GM21825 (cell line): ENCODE results near the gene KCNE1.
"Not testable (repeated sequence)": the region's sequence is repeated elsewhere in the genome, so short reads cannot be mapped to it uniquely, and the experiment has no call there.

Experiments
- ATAC-seq: cut with Tn5 transposase; IDR thresholded peaks from one replicate; pipeline ENCODE4 v1.9.1; 2021; ENCODE audit warnings: mild to moderate bottlenecking, moderate library complexity; ENCODE audit not compliant: unreplicated experiment

KCNE1 gene

DNA sequence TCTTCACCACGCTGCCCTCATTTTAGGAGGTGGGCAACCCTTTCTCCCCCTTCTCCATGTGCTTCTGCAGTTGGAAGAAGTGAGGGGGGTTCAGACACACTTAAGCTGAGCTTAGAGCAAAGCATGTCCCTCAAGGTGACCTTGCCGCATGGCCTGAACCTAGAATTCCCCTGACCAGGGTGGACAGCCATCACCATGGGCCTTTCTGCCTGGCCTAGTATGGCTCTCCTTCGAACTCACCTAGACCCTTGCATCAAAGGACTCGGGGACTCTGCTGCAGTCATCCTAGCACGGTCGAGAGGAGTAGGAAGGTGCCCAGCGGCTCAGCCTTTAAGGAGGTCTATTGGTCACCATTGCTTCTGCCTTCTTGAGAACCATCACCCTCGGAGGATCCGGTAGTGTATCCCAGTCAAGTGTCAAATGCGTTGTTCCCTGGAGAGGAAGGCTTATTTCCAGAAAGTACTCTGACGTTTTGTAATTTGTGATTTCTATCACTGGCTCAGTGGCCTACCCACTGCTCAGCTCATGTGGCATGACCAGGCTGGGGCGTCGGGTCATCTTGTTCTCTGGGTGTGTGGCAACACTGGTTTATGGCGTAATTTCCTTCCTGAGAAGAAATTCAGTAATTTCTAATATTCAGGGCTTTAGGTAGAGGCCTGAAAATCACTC lies at the start of gene KCNE1:
KCNE1 (minus strand) TSS at position 424 of the 669 bp plus-strand sequence. CDS start 62,576 bp downstream, outside the sequence.
- no peak for ATAC-seq

DNA sequence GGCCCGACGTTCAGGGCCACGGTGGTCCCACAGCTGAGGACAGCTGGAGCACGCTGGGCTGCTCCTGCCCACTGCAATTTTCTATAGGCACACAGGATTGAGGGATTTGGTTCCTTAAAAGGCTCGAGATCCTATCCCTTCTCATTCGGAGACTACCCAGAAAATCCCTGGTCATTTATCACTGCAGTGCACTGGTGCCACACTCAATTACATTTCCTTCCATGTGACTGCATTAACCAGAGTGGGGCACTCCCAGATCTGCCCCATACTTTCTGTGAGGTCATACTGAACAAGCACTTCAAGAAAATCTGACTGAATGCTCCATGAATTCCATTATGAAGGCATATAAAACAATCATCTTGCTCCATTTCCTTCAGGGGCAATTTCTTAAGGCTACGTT lies 49.8 kb upstream of the KCNE1 start:
- ATAC-seq: no peak

DNA sequence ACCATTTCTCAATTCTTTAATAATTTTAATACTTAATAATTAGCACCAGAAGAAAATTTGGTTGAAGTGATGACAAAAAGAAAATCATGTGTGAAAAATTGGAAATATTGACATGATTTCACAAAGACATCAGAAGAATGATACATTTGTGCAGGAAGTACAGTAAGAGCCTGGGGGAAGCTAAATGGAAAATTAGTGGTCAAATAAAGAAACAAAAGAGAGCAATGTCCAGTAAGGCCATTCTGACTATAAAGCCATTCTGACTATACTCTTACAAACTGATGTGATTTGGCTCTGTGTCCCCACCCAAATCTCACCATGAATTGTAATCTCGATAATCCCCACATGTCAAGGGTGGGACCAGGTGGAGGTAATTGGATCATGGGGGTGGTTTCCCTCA lies 48.6 kb upstream of the KCNE1 start:
- no peak for ATAC-seq

GRCh38 chr21:34560021-34560420 lies 48.0 kb upstream of the KCNE1 start:
- no peak for ATAC-seq

DNA sequence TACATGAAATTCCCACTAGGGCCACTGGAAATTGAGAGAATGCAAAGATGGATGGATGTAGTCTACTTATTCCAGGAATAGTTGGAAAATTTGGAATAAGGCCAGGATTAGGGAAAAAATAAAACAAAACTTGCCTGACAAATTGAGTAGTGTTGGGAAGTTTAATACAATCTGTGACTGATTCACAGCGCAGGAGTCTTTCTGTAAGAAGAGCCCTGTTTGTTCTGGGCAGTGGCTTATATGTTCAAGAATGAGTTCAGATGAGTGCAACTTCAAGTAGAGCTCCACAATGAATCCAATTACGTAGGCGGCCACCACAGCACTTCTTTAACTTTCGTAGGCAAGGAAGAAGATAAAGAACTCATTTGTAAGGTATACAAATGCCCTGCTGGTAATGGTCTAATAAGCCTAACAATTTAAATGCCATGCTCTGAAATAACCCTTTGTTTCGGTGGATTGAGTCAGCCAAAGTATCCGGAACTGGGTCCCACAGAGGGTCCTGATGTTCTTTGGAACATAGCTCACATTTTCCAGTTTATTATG lies 47.1 kb upstream of the KCNE1 start:
- ATAC-seq: no peak

- ATAC-seq: no peak
Measured at GRCh38 chr21:34558166-34558565, 46.2 kb upstream of the KCNE1 start.

GRCh38 chr21:34557261-34557660 lies 45.3 kb upstream of the KCNE1 start:
- no peak for ATAC-seq

GRCh38 chr21:34554670-34555069 lies 42.7 kb upstream of the KCNE1 start:
- ATAC-seq: not testable (repeated sequence)

- ATAC-seq: no peak
Measured at GRCh38 chr21:34554227-34554626, 42.2 kb upstream of the KCNE1 start.

DNA sequence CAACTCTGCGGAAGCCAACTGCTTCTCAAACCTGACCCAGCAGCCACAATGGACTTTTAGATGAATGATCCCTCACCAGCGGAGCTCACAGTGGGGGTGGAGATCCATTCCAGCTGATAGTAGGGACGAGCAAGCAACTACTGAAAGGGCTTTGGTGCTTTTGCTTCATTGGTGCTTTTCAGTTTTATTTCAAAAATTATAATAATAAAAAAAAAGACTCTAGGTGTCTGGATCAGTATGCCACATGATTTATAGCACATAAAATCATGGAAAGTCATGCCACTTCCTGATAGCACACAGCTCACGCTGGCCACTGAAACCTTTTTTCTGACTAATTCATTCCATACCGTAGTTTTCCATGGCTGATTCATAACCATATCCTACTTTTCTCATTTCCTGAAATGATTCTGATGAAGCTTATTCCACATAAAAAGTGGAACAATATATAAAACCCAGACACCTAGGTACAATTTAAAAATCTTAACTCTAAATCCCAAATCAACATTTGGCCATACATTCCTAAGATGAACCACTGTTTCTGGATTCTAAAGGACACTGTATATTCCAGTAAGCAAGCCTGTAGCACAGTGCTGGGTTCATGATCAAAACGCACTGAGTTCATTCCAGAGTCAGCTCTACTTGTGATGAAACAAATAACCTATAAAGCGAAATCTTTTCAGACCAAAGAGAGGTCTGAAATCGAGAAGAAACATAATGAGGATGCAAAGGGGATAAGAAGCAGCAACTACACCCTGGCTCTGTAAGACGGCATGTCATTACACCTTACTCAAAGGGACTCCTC lies 41.3 kb upstream of the KCNE1 start:
- no peak for ATAC-seq

GRCh38 chr21:34552360-34553098 lies 40.5 kb upstream of the KCNE1 start:
- ATAC-seq: no peak

- no peak for ATAC-seq
Measured at GRCh38 chr21:34550182-34550799, 38.3 kb upstream of the KCNE1 start.

GRCh38 chr21:34548781-34549376 lies 36.9 kb upstream of the KCNE1 start:
- no peak for ATAC-seq

DNA sequence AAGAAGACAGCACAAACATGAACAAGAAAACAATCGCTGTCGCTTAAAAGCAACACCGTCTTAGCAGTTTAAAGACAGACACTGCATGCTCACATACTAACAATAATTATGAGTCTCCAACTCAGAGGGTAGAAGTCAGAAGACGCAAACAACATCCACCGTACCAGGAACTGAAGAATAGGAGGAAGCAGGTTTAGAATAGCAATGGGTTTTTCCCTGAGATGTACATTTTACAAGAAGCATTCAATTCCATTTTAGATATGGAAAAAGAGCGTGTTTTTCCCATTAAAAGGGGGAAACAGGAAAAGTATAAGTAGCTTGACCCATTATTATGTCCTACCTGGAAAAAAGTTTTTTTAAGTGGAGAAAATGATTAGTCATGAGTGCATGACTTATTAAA lies 34.5 kb upstream of the KCNE1 start:
- ATAC-seq: no peak

DNA sequence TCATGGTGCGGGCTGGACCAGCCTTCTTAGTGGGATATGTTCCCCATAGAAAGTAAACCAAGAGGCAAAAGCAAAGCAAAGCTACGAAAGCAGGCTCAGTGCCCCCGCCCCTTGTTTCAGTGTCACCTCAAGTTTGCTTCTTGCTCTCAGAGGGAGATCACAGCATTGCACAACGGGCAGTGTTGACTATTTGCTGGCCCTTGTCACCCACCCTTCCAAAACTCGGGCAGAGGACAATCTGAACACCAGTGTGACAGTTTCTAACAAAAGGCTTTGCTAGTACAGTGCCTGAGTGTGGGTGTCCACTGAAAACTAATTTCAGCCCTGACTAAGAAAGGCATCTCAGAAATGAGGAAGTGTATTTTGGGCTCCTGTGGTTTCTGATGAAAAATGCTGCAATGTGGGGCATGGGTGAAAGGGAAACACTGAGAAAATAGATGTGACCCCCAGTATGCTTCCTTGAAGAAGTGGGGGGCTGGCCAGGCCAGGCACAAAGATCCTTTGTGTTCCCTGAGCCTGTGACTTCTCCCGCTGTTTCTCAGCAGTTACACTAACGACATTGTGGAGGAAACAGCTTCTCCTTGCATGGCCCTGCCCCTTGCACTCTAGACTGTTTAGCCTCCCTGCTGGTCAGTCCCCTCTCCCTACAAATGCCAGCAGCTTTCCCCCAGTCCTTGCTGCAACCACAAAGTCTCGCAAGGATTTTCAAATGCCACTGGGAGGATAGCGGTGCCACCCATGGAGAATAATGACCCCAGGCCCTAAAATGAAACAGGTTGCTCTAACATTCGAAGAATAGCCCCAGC lies 33.3 kb upstream of the KCNE1 start:
- peak; percentile 87 for ATAC-seq

- no peak for ATAC-seq
Measured at GRCh38 chr21:34544032-34544496, 32.1 kb upstream of the KCNE1 start.

- no peak for ATAC-seq
Measured at GRCh38 chr21:34543017-34543416, 31.0 kb upstream of the KCNE1 start.

DNA sequence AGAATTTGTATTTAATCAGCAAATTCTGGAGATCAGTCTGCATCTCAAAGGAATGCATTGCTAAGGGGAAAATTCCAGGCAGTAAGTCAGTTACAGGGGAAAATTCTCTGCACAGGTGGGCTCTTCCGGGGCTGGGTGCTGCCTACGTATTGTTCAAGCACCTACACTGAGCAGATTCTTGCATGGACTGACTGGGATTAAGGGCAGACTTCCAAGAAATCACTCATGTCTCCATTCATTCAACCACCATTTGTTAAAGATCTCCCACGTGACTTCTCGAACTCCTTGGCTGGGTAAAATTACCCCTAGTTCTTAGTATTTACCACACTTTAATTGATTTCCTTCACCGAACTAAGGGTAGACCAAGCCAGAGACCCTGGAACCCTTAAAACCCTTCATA lies 28.2 kb upstream of the KCNE1 start:
- ATAC-seq: no peak

- ATAC-seq: no peak
Measured at GRCh38 chr21:34537838-34538237, 25.8 kb upstream of the KCNE1 start.

DNA sequence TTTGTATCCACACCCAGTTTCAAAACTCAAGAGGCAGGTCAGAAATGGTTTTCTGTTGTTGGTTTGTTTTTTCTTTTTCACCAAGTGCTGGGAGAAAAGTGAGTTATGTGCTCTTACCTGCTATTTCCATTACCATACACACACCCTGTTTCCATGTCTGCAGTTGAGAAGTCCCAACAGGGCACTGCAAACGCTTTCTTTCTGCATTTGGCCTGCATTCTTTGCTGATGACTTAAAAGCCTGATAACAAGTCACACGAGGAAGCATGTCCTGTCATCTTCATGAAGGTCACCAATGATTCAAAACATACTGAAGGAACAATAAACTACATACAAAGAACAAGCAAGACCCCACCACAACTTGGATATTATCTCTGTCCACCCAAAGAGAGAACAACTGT lies 24.8 kb upstream of the KCNE1 start:
- ATAC-seq: no peak
